ENCODE data around the gene CD8B. TPM values are rescaled to one million over a fixed set of nuclear protein-coding genes. Genes with fewer than 3 reads are reported as not detected.

The CD8B gene
- total and polyA plus RNA-seq, 7 donors = 0.71 to 11.6 (median 1.2) TPM; not detected in 2

GRCh38 chr2:86807468-86808275, 54.0 kb downstream of the CD8B start:
- intact Hi-C loops (cut with DNase I) = no loop called here
- no peak for TF ChIP-seq POLR2AphosphoS5 (IDR thresholded peaks at IDR 0.05)
- TF ChIP-seq, protein P1, sequence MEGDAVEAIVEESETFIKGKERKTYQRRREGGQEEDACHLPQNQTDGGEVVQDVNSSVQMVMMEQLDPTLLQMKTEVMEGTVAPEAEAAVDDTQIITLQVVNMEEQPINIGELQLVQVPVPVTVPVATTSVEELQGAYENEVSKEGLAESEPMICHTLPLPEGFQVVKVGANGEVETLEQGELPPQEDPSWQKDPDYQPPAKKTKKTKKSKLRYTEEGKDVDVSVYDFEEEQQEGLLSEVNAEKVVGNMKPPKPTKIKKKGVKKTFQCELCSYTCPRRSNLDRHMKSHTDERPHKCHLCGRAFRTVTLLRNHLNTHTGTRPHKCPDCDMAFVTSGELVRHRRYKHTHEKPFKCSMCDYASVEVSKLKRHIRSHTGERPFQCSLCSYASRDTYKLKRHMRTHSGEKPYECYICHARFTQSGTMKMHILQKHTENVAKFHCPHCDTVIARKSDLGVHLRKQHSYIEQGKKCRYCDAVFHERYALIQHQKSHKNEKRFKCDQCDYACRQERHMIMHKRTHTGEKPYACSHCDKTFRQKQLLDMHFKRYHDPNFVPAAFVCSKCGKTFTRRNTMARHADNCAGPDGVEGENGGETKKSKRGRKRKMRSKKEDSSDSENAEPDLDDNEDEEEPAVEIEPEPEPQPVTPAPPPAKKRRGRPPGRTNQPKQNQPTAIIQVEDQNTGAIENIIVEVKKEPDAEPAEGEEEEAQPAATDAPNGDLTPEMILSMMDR (IDR thresholded peaks at IDR 0.05) = no peak
- H3K4me1 ChIP-seq = peaks cover 0 to 28% (median 20%) of the 10 kb centered on the region in 4 donors
- WGBS, 2 donors = 1% methylated on average over 51 of the region's 51 CpGs
- no peak for DNase-seq
- no peak overlapping the region for H3K27ac ChIP-seq
- H3K4me3 ChIP-seq = peak overlapping the region; percentile 2 to 44 (median 32)
- H3K27me3 ChIP-seq = peaks cover 11 to 50% (median 30%) of the 10 kb centered on the region in 3 donors
- H3K36me3 ChIP-seq = no peaks in the 10 kb centered on the region
- no peaks in the 10 kb centered on the region for H3K9me3 ChIP-seq

- peak overlapping the region in 2 of 4 donors; percentile 43 to 44 for H3K4me3 ChIP-seq
- WGBS, 2 donors = 19 to 37% methylated on average over 11 of the region's 11 CpGs
- DNase-seq = no peak
- H3K27ac ChIP-seq = no peak overlapping the region
- H3K9me3 ChIP-seq = no peaks in the 10 kb centered on the region
- intact Hi-C loops (cut with DNase I) = no loop called here
- TF ChIP-seq EP300 (IDR thresholded peaks at IDR 0.05) (no peak), POLR2A (IDR thresholded peaks at IDR 0.05) (no peak), POLR2AphosphoS5 (IDR thresholded peaks at IDR 0.05) (no peak)
- TF ChIP-seq, protein P1 (IDR thresholded peaks at IDR 0.05) = no peak
- H3K27me3 ChIP-seq = peaks cover 11 to 44% (median 28%) of the 10 kb centered on the region in 3 donors
- H3K36me3 ChIP-seq = no peaks in the 10 kb centered on the region
- H3K4me1 ChIP-seq = peaks cover 0 to 28% (median 20%) of the 10 kb centered on the region in 4 donors
Observed at GRCh38 chr2:86807133-86807467, 54.6 kb downstream of the CD8B start.

DNA sequence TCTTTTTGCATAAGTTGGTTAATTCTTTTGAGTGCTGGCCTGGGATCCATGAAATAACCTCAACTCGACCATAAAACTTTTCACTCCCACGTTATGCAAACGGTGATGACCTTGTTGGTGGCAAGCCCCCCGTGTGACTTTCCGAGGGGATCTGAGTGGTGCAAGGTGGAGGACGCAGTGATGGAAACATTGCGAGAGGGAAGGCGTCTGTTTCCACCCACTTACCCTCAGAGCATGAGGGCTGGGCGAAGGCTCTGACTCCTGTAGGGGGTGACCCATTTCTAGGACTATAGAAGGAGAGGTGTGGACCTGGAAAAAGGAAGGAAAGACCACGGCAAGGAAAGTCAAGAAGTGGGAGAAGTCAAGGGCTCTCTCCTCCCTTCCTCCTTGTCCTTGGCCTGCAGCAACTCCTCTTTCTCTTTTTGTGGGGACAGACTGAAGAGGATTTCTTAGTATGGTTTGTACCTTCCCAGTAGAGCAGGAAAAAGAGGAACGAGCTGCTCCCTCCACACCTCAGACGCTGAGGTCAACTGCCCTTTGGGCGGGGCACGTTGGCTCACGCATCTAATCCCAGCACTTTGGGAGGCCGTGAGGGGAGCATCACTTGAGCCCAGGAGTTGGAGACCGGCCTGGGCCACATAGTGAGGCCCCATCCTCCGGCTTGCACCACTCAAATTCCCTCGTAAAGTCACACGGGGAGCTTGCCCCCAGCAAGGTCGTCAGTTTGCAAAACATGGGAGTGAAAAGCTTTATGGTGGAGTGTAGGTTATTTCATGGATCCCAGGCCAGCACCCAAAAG, 55.4 kb downstream of the CD8B start:
- H3K4me3 ChIP-seq = no peak overlapping the region
- DNase-seq = no peak
- WGBS, 2 donors = 46 to 73% methylated on average over 21 of the region's 21 CpGs
- H3K27me3 ChIP-seq = peaks cover 11 to 36% (median 25%) of the 10 kb centered on the region in 3 donors
- peaks cover 0 to 28% (median 20%) of the 10 kb centered on the region in 4 donors for H3K4me1 ChIP-seq
- TF ChIP-seq POLR2AphosphoS5 (IDR thresholded peaks at IDR 0.05) (no peak), EP300 (IDR thresholded peaks at IDR 0.05) (no peak), POLR2A (IDR thresholded peaks at IDR 0.05) (no peak)
- TF ChIP-seq, protein P1 (IDR thresholded peaks at IDR 0.05) = no peak
- no peaks in the 10 kb centered on the region for H3K36me3 ChIP-seq
- H3K27ac ChIP-seq = no peak overlapping the region
- H3K9me3 ChIP-seq = no peaks in the 10 kb centered on the region
- intact Hi-C loops (cut with DNase I) = no loop called here

- intact Hi-C loops (cut with DNase I) = no loop called here
- H3K27me3 ChIP-seq = no peaks in the 10 kb centered on the region
- H3K4me1 ChIP-seq = no peaks in the 10 kb centered on the region
- H3K4me3 ChIP-seq = no peak overlapping the region
- no peaks in the 10 kb centered on the region for H3K36me3 ChIP-seq
- H3K9me3 ChIP-seq = peaks cover 0 to 10% (median 6%) of the 10 kb centered on the region in 4 donors
- no peak for DNase-seq
- 89 to 93% methylated on average over 2 of the region's 2 CpGs for WGBS, 2 donors
- TF ChIP-seq POLR2AphosphoS5 (IDR thresholded peaks at IDR 0.05) (no peak), EP300 (IDR thresholded peaks at IDR 0.05) (no peak), POLR2A (IDR thresholded peaks at IDR 0.05) (no peak)
- TF ChIP-seq, protein P1 (IDR thresholded peaks at IDR 0.05) = no peak
- no peak overlapping the region for H3K27ac ChIP-seq
Observed at GRCh38 chr2:86800856-86801567, 60.7 kb downstream of the CD8B start.

Data from sigmoid colon (tissue), 7 donors.